RWPE2 (cell line): ENCODE data around the gene LMBR1L.

Experiments
- ATAC-seq: fragments of 200-7000 bp; cut with Tn5 transposase; 3 replicates; pipeline ENCODE4 v1.9.1; 2021; ENCODE audit warnings: low read depth
- DNase-seq: peaks from one replicate; pipeline ENCODE4 v3.0.0-alpha.2; 2020; ENCODE audit warnings: low spot score
- H3K27ac ChIP-seq: fragments of 450-650 bp; 2 replicates; pipeline ENCODE4 v1.5.1; 2017; ENCODE audit warnings: mild to moderate bottlenecking; ENCODE audit not compliant: poor library complexity, severe bottlenecking
- H3K27me3 ChIP-seq: fragments of 250-450 bp; sonication (Bioruptor Pico); 2 replicates; pipeline ENCODE4 v1.5.1; 2021; ENCODE audit warnings: mild to moderate bottlenecking, moderate library complexity; ENCODE audit not compliant: insufficient read depth, poor library complexity, severe bottlenecking
- H3K36me3 ChIP-seq: fragments of 250-450 bp; sonication (Bioruptor Pico); 2 replicates; pipeline ENCODE4 v1.5.1; 2020; ENCODE audit warnings: low read depth, mild to moderate bottlenecking, moderate library complexity
- H3K4me1 ChIP-seq: fragments of 250-450 bp; sonication (Bioruptor Pico); 2 replicates; pipeline ENCODE4 v1.5.1; 2021; ENCODE audit warnings: mild to moderate bottlenecking, moderate library complexity; ENCODE audit not compliant: insufficient read depth, poor library complexity, severe bottlenecking
- H3K4me3 ChIP-seq: fragments of 250-450 bp; sonication (Bioruptor Pico); 2 replicates; pipeline ENCODE4 v1.5.1; 2021; ENCODE audit warnings: mild to moderate bottlenecking, moderate library complexity; ENCODE audit not compliant: severe bottlenecking
- H3K9me3 ChIP-seq: fragments of 250-450 bp; sonication (Bioruptor Pico); 2 replicates; pipeline ENCODE4 v1.5.1; 2021; ENCODE audit warnings: mild to moderate bottlenecking, moderate library complexity; ENCODE audit not compliant: severe bottlenecking
- CTCF ChIP-seq: fragments of 450-650 bp; IDR thresholded peaks from one replicate; pipeline ENCODE4 v1.5.1; 2017; ENCODE audit warnings: mild to moderate bottlenecking, moderate library complexity; ENCODE audit not compliant: poor library complexity, severe bottlenecking

The LMBR1L gene

GRCh38 chr12:49054524-49054923 is 56.1 kb downstream of the LMBR1L start:
- Histone ChIP-seq H3K27me3 (no peaks in the 10 kb centered on the region), H3K27ac (no peak overlapping the region), H3K9me3 (no peaks in the 10 kb centered on the region), H3K36me3 (peaks cover 70% of the 10 kb centered on the region), H3K4me1 (peaks cover 8% of the 10 kb centered on the region), H3K4me3 (no peak overlapping the region)
- DNase-seq (no peak), ATAC-seq (no peak)
- no peak for TF ChIP-seq CTCF

- peaks cover 8% of the 10 kb centered on the region for H3K4me1 ChIP-seq
- no peak overlapping the region for H3K27ac ChIP-seq
- no peaks in the 10 kb centered on the region for H3K27me3 ChIP-seq
- no peaks in the 10 kb centered on the region for H3K9me3 ChIP-seq
- ATAC-seq (no peak), DNase-seq (no peak)
- TF ChIP-seq CTCF: no peak
- H3K4me3 ChIP-seq: no peak overlapping the region
- H3K36me3 ChIP-seq: peaks cover 74% of the 10 kb centered on the region
Observed at GRCh38 chr12:49054096-49054495, 56.6 kb downstream of the LMBR1L start.

- no peak for DNase-seq
- Histone ChIP-seq H3K36me3 (peaks cover 89% of the 10 kb centered on the region), H3K9me3 (no peaks in the 10 kb centered on the region), H3K27me3 (no peaks in the 10 kb centered on the region), H3K4me3 (no peak overlapping the region), H3K27ac (no peak overlapping the region), H3K4me1 (peaks cover 6% of the 10 kb centered on the region)
- no peak for TF ChIP-seq CTCF
- ATAC-seq: no peak
Observed at GRCh38 chr12:49052451-49053208, 58.0 kb downstream of the LMBR1L start.

- peaks cover 91% of the 10 kb centered on the region for H3K36me3 ChIP-seq
Observed at GRCh38 chr12:49051777-49052438, 58.7 kb downstream of the LMBR1L start.

More at GRCh38 chr12:49051777-49052438, 58.7 kb downstream of the LMBR1L start:
- DNase-seq (no peak), ATAC-seq (no peak)
- TF ChIP-seq CTCF: no peak
- H3K27ac ChIP-seq: no peak overlapping the region
- no peaks in the 10 kb centered on the region for H3K4me1 ChIP-seq
- no peaks in the 10 kb centered on the region for H3K9me3 ChIP-seq
- no peak overlapping the region for H3K4me3 ChIP-seq
- H3K27me3 ChIP-seq: no peaks in the 10 kb centered on the region
